ENCODE results near the gene C11orf21.

C11orf21 gene

GRCh38 chr11:2309251-2310072, 7.7 kb upstream of the C11orf21 start:
- Histone ChIP-seq H3K4me1 (ENCODE audit: control insufficient read depth, insufficient read depth, low read length) (peaks cover 4% of the 10 kb centered on the region), H3K27me3 (ENCODE audit: control insufficient read depth, insufficient read depth, low read length, poor library complexity, severe bottlenecking) (no peaks in the 10 kb centered on the region), H3K27ac (ENCODE audit: insufficient read depth, low read depth, low read length, poor library complexity, severe bottlenecking) (no peak overlapping the region), H3K4me3 (ENCODE audit: insufficient read depth, low read depth, low read length) (no peak overlapping the region), H3K9me3 (ENCODE audit: control insufficient read depth, low read length) (no peaks in the 10 kb centered on the region), H3K36me3 (ENCODE audit: control insufficient read depth, insufficient read depth, low read length) (no peaks in the 10 kb centered on the region)
- 82 to 83% methylated on average over 19 of the region's 19 CpGs for WGBS, 2 experiments

- 81 to 82% methylated on average over 7 of the region's 7 CpGs for WGBS, 2 experiments
- Histone ChIP-seq H3K4me1 (ENCODE audit: control insufficient read depth, insufficient read depth, low read length) (peaks cover 8% of the 10 kb centered on the region), H3K4me3 (ENCODE audit: insufficient read depth, low read depth, low read length) (no peak overlapping the region), H3K27ac (ENCODE audit: insufficient read depth, low read depth, low read length, poor library complexity, severe bottlenecking) (no peak overlapping the region), H3K27me3 (ENCODE audit: control insufficient read depth, insufficient read depth, low read length, poor library complexity, severe bottlenecking) (no peaks in the 10 kb centered on the region), H3K9me3 (ENCODE audit: control insufficient read depth, low read length) (no peaks in the 10 kb centered on the region), H3K36me3 (ENCODE audit: control insufficient read depth, insufficient read depth, low read length) (no peaks in the 10 kb centered on the region)
Measured at GRCh38 chr11:2308713-2309112, 7.0 kb upstream of the C11orf21 start.

- 88 to 91% methylated on average over 23 of the region's 23 CpGs for WGBS, 2 experiments
Measured at GRCh38 chr11:2307501-2308331, 6.0 kb upstream of the C11orf21 start.

DNA sequence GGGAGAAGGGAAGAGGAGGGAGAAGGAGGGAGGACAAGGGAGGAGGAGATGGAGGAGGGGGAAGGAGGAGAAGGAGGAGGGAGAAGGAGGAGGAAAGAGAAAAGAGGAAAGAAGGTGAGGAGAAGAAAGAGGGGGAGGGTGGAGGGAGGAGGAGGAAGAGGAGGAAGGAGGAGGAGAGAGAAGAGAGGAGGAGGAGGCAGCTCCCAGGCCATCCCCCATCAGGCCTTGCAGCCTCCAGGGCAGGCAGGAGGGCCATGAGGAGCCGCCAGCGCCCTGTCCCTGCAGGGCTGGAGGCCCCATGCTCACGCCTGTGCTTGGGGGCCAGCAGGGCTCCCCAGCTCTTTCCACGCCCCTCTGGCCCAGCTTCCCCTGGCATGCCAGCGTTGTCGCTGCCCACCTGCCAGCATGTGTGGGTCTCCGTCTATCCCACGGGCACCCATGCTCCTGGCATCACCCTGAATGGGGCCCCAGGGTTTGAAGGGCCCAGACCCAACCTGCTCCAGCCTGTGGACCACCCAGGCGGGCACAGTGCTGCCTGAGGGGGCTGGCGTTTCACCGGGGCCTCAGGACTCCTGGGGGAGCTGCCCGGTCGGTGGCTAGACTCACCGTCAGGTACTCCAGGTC, 5.3 kb upstream of the C11orf21 start:
- H3K27ac ChIP-seq (ENCODE audit: insufficient read depth, low read depth, low read length, poor library complexity, severe bottlenecking) = no peak overlapping the region
- H3K36me3 ChIP-seq (ENCODE audit: control insufficient read depth, insufficient read depth, low read length) = no peaks in the 10 kb centered on the region
- 82 to 84% methylated on average over 14 of the region's 14 CpGs for WGBS, 2 experiments
- H3K9me3 ChIP-seq (ENCODE audit: control insufficient read depth, low read length) = no peaks in the 10 kb centered on the region
- H3K27me3 ChIP-seq (ENCODE audit: control insufficient read depth, insufficient read depth, low read length, poor library complexity, severe bottlenecking) = no peaks in the 10 kb centered on the region
- H3K4me3 ChIP-seq (ENCODE audit: insufficient read depth, low read depth, low read length) = no peak overlapping the region
- H3K4me1 ChIP-seq (ENCODE audit: control insufficient read depth, insufficient read depth, low read length) = peaks cover 8% of the 10 kb centered on the region

More at GRCh38 chr11:2307501-2308331, 6.0 kb upstream of the C11orf21 start:
- Histone ChIP-seq H3K27me3 (ENCODE audit: control insufficient read depth, insufficient read depth, low read length, poor library complexity, severe bottlenecking) (no peaks in the 10 kb centered on the region), H3K9me3 (ENCODE audit: control insufficient read depth, low read length) (no peaks in the 10 kb centered on the region), H3K27ac (ENCODE audit: insufficient read depth, low read depth, low read length, poor library complexity, severe bottlenecking) (no peak overlapping the region), H3K4me1 (ENCODE audit: control insufficient read depth, insufficient read depth, low read length) (peaks cover 8% of the 10 kb centered on the region), H3K36me3 (ENCODE audit: control insufficient read depth, insufficient read depth, low read length) (no peaks in the 10 kb centered on the region), H3K4me3 (ENCODE audit: insufficient read depth, low read depth, low read length) (no peak overlapping the region)

DNA sequence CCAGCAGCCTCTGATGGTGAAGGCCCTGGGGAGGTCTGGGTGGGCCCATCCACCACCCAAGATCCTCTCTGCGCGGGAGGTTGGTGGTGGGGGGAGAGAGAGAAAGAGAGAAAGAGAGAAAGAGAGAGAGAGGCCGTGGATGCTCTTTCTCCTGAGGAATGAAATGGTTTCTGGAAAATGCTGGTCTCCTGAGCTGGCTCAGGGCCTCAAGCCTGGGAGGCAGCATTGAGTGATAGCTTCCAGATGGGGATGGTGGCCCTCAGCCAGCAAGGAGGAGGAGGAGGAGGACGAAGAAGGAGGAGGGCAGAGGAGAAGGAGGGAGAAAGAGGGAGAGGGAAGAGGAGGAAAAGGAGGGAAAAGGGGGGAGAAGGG, 4.7 kb upstream of the C11orf21 start:
- Histone ChIP-seq H3K4me1 (ENCODE audit: control insufficient read depth, insufficient read depth, low read length) (peaks cover 8% of the 10 kb centered on the region), H3K27ac (ENCODE audit: insufficient read depth, low read depth, low read length, poor library complexity, severe bottlenecking) (no peak overlapping the region), H3K4me3 (ENCODE audit: insufficient read depth, low read depth, low read length) (no peak overlapping the region), H3K36me3 (ENCODE audit: control insufficient read depth, insufficient read depth, low read length) (no peaks in the 10 kb centered on the region), H3K27me3 (ENCODE audit: control insufficient read depth, insufficient read depth, low read length, poor library complexity, severe bottlenecking) (no peaks in the 10 kb centered on the region), H3K9me3 (ENCODE audit: control insufficient read depth, low read length) (no peaks in the 10 kb centered on the region)
- 85 to 88% methylated on average over 4 of the region's 4 CpGs for WGBS, 2 experiments

DNA sequence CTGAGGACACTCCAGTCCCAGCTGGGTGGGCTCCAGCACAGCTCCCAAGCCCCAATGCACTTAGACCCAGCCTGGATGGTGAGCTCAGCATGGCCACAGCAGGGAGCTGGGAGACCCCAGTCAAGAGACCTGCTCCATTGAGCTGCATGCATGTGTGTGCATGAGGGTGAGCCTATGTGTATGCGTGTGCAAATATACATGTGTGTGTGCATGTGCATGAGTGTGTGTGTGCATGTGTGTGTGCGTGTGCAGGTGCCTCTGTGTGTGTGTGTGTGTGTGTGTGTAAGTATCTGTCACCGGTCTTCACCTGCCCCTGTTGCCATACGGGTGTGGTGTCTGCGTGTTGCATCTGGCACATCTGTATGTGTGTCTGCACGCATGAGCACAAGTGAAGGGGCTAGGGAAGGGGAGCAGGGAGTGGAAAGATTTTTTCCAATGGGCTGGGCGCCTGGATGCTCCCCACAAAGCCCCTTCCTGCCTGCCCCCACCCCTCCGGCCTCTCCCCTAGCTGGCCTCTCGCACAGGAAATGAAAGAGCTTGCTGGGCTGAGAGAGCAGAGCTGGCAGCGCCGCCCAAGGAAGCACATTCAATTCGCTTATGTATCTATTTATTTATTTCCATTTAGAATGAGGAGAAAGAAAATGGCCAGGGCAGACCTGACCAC, 4.2 kb upstream of the C11orf21 start:
- peaks cover 8% of the 10 kb centered on the region for H3K4me1 ChIP-seq (ENCODE audit: control insufficient read depth, insufficient read depth, low read length)
- WGBS, 2 experiments = 86 to 88% methylated on average over 10 to 12 of the region's 12 CpGs

DNA sequence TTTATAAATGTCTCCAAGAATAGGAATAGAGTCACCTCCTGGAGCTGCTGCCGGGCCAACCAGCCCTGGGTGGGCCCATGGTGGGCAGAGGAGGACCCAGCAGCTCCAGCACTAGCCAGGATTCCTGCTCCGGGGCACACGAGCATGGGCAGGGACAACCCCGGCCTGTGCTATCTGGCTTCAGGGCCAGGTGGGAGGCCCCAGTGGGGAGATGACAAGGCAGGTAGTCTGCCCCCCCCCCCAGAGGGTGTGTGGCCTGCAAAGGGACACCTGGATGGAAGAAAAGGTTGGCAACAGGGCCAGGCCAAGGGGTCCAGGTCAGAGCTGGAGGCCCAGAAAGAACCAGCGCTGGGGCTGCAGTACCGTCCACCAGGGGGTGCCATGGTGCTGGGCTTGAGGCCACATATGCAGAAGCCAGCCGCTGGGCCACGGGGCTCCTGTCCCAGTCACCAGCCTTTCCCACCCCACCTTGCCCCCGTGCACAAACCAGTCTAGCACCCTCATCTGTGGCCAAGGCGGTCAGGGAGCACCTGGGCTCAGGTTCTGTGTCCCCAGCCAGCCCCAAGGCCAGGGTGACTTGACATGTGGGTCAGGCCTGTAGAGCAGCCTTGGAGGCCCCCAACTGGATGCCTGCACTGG, 3.5 kb upstream of the C11orf21 start:
- Histone ChIP-seq H3K36me3 (ENCODE audit: control insufficient read depth, insufficient read depth, low read length) (no peaks in the 10 kb centered on the region), H3K27ac (ENCODE audit: insufficient read depth, low read depth, low read length, poor library complexity, severe bottlenecking) (no peak overlapping the region), H3K9me3 (ENCODE audit: control insufficient read depth, low read length) (no peaks in the 10 kb centered on the region), H3K4me1 (ENCODE audit: control insufficient read depth, insufficient read depth, low read length) (peaks cover 8% of the 10 kb centered on the region), H3K4me3 (ENCODE audit: insufficient read depth, low read depth, low read length) (no peak overlapping the region), H3K27me3 (ENCODE audit: control insufficient read depth, insufficient read depth, low read length, poor library complexity, severe bottlenecking) (no peaks in the 10 kb centered on the region)
- WGBS, 2 experiments = 38% methylated on average over 10 of the region's 10 CpGs

More for the DNA sequence above, 4.2 kb upstream of the C11orf21 start:
- Histone ChIP-seq H3K27ac (ENCODE audit: insufficient read depth, low read depth, low read length, poor library complexity, severe bottlenecking) (no peak overlapping the region), H3K4me3 (ENCODE audit: insufficient read depth, low read depth, low read length) (no peak overlapping the region), H3K36me3 (ENCODE audit: control insufficient read depth, insufficient read depth, low read length) (no peaks in the 10 kb centered on the region), H3K27me3 (ENCODE audit: control insufficient read depth, insufficient read depth, low read length, poor library complexity, severe bottlenecking) (no peaks in the 10 kb centered on the region), H3K9me3 (ENCODE audit: control insufficient read depth, low read length) (no peaks in the 10 kb centered on the region)

GRCh38 chr11:2304506-2305139, 2.9 kb upstream of the C11orf21 start:
- Histone ChIP-seq H3K9me3 (ENCODE audit: control insufficient read depth, low read length) (no peaks in the 10 kb centered on the region), H3K27ac (ENCODE audit: insufficient read depth, low read depth, low read length, poor library complexity, severe bottlenecking) (no peak overlapping the region), H3K27me3 (ENCODE audit: control insufficient read depth, insufficient read depth, low read length, poor library complexity, severe bottlenecking) (no peaks in the 10 kb centered on the region), H3K4me3 (ENCODE audit: insufficient read depth, low read depth, low read length) (no peak overlapping the region), H3K4me1 (ENCODE audit: control insufficient read depth, insufficient read depth, low read length) (peaks cover 8% of the 10 kb centered on the region), H3K36me3 (ENCODE audit: control insufficient read depth, insufficient read depth, low read length) (no peaks in the 10 kb centered on the region)
- WGBS, 2 experiments = 87 to 90% methylated on average over 14 of the region's 14 CpGs

Data from ectodermal cell (in vitro differentiated cells).